ENCODE data around the gene GJC2.
"Not testable (repeated sequence)": the region's sequence is repeated elsewhere in the genome, so short reads cannot be mapped to it uniquely, and the experiment has no call there.

GJC2 gene

DNA sequence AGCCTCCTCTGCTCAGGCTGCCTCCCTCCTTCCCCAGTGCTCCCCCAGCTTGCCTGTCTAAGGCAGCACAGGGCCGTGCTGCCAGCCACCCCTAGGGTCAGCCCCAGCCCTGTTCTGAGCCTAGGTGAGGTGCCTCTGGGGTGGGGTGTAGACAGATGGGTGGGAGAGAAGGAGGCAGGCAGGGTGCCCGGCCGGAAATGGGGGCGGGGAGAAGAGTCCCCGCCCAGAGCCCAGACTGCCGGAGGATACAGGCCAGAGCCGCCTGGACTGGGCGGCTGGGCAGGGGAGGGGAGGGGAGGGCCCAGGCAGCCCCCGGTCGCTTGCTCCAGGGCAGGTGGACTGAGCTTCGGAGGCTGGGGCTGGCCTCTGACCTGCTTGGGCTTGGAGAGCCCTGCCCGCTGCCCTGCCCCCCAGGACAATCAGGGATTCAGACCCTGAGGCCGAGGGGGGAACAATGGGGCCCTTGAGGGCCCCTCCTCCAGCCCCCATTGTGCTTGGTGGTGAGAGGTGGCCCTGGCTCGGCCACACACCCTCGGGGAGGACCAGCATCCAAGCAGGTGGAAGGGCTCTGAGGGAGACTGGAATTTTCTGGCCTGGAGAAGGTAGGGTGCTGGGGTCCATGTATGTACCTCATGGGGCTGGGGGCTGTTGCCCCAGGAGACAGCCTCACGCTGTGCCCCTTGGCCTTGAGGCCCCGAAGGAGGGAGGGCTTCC lies at the start of gene GJC2:
Gene GJC2 (plus strand): TSS at position 525 of the 714 bp plus-strand sequence. CDS start 7,829 bp downstream, outside the sequence.
- no peak for DNase-seq

DNA sequence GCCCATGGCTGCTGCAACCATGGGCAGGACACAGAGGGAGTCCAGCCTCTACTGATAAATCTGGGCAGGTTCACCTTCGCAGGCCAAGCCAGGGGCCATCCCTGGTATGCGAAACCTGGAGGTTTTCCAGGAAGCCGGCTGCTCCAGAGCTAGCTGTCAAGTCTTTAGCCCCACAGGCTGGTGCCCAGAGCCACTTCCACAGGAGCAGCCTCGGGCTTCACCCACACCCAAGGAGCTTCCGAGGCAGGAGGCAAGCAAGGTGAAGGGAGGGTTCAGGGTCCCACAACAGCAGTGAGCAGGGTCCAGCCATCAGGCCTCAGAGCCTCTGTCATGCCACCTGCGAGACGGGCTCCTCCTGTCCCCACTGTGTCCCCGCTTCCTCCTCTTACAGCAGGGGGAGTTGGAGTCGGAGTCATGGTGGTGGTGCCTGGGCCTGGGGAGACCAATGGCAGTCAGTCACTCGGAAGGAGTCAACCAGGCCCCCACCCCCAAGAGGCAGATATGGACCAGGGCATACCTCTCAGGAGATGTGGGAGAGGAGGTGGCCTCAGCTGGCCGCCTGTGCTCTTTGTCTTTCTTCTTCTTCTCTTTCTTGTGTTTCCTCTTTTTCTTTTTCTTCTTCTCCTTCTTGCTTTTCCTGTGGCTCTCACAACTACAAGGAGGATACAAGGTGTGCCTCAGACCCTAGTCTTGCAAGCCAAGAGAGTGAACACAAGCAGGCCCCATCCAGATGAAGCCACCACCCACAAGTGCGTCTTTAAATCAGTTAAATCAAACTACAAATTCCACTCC lies 48.7 kb upstream of the GJC2 start:
- DNase-seq, result no peak

DNA sequence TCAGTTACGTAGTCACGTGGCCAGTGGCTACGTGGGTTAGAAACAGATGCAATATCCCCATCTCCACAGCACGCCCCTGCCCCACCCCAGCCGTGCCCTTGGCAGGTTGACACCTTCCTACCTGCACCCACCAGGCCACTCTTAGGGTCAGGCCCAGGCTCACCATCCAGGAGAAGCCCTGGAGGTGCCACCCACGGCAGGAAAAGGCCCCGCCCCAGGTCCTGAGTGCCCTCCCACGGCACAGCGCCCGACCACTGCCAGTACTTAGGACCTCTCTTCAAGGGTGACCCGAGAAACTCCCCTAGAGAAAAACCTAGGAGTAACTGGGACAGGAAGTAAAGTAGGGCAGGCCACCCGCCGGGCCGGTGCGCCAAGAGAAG lies 48.1 kb upstream of the GJC2 start:
- DNase-seq, result no peak

DNA sequence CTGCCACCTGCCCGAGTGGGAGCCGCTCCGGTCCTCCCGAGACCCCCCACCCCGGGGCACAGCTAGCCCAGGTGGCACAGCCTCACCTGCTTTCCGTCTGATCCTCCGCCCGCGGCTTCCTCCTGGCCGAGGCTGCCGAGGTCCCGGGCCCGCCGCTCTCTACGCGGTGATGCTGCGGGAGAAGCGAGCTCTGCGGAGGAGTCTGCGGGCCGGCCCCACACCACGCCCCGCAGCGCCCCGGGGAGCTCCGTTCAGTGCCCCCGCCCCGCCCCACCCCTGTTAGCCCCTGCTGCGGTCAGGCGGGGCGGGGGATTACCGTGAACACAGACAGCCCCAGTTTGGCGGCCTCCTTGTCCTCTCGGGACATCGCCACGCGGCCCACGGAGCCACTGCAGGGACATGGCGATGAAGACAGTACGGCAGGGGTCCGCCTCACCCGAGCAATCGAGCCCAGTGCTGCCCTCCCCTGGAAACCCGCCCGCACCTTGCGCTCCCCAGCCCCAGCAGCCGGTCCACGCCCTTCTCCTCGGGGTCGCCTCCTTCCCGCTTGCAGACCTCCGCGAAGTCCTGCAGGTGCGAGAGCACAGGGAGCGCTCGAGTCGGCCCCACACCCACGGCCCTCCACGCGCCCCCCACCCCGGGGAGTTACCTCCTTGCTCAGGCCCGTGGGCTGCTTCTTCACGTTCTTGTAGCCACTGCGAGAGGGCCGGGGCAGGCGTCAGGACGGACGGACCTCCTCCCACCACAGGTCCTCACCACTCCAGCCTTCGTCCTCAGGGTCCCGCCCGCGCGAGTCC lies 47.5 kb upstream of the GJC2 start:
- DNase-seq, result peak; percentile 68

DNA sequence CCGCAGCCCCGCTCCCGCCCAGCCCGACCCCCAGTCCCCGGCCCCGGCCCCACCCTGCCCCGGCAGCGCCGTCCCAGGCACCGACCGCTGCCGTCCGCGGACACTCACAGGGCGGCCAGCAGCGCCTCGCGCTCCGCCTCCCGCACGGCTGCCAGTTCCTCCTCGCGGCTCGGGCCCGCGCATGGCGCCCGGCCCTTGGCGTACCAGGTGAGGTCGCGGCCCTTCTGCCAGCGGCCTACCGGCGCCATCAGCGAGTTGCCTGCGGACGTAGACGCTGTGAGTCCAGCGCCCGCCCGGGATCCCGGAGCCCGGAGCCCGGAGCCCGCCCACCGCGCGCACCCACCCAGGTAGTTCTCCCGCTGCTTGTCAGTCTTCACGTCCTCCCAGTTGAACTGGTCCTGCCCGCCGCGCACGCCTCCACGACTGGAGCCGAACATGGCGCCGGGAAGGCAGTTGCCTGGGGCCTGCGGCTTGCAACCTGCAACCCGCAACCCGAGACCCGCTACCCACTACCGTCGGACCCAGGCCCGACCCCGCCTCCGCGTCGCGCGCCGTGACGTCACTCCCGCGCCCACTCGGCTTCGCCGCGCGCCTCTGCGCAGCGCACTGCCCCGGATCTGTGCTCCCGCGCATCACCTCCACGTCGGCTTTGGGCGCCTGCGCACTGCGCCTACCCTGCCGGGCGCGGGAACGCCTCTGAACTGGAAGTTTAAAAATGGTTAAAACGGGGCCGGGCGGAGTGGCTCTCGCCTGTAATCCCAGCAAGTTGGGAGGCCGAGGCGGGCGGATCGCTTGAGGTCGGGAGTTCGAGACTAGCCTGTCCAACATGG lies 46.7 kb upstream of the GJC2 start, which contains the start of gene C1orf35:
Gene C1orf35 (minus strand): TSS at position 535 of the 830 bp plus-strand sequence. CDS start 98 bp downstream, at position 437.
- DNase-seq, result peak; percentile 96

DNA sequence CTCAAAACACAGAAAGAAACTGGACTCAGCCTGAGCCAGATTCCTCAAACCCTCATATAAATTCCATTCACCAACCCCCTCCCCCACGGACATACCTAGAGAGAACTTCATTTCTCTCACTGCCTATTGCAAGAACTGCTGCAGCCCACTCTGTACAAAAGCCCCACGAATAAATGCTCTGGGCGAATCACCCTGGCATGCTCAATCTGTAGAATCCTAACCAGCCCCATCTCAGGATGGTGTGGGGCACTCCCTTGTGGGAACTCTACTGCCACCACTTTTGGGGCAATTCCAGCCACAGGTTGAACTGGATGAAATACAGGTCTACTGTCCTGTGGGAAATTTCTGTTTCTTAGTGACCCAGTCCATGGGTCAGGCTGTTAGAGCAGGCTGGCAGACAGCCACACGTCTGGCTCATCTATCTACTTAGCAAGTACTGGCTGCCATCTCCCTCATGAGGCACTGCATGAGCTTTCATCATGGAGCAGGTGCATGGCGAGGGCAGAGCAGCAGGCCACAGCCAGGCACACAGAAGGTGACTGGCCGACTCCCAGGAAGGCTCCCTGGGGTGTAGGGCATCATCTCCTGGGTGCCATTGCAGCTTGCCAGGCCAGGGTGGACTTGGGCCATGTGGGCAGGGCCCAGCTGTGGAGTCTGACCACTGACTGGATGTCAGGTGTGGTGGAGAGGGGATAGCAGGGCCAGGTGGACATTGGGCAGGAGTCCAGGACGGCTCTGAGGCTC lies 45.0 kb upstream of the GJC2 start:
- DNase-seq, result no peak

DNA sequence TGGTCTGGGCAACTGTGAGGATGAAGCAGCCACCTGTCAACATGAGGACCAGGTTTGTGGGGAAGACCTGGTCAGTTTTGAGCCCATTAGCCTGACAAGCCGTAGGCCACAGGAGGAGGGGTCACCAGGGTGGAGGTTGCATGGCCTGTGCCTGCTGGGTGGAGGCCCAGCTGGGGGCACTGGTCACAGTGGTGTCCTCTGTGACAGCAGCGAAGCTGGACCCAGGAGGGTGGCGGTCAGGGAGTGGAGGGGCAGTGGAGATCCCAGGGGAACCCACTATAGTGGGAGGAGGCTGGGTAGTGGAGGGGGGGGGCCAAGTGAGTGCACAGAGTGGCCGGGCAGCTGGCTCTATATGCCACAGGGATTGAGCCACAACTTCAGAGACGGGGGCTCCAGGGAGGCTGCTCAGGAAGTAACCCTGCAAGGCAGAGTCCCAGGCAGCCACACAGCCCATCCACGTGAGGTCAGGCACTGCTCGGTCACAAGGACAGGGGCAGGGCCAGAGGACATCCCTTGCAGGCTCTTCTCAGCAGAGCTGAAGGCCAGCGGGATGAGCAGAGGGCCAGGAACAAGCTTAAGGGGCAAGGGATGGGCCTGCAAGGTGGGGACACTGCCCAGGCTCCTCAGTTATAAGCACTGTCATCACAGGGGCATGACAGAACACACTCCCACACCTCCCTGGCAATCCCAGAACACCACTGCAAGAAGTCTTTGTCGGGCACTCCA lies 44.3 kb upstream of the GJC2 start:
- no peak for DNase-seq

DNA sequence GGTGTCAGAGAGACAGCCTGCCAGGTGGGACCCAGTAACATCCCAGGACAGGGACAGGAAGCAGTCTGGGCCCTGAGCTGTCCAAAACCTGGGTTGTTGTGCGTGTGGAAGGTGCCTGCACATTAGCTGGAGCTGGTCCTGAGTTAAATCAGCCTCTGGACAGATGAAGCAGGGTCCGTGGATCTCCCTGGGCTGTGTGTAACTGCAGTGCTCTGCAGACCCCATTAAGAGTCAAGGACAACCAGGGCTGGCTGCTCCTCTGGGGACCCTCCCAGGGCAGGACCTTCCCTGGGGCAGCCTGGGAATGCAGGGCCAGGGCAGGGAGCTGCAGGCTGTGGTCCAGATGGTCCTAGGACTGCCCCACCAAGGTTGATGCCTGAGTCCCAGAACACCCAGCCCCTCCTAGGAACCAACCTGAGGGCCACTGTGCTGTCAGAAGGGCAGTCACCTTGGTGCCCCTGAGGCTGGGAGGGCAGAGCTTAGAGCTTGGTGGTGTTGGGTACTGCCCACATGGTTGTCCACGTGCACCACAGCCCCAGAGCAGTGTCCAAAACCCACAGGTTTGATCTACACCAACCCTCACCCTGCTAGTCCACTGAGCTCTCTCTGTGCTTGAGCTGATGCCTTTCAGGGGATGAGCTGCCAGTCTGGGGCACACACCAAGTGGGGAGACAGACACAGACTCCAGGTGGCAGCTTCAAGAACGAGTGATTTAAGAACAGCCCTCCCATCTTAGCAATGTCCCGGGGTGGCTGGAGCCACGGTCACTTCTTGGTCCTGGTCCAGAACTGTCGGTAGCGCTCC lies 43.5 kb upstream of the GJC2 start:
- no peak for DNase-seq

DNA sequence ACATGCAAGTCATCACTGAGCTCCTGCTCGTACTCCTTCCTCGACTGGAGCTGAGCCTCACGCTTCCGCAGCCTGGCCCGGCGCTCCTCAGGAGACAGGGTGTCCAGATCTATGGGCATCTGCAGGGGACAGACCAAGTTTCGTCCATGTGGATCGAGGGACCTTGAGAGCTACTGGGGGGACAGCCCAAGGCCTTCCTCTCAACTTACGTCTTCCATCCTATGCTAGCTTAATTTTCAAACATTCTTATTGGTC lies 43.0 kb upstream of the GJC2 start:
- no peak for DNase-seq

DNA sequence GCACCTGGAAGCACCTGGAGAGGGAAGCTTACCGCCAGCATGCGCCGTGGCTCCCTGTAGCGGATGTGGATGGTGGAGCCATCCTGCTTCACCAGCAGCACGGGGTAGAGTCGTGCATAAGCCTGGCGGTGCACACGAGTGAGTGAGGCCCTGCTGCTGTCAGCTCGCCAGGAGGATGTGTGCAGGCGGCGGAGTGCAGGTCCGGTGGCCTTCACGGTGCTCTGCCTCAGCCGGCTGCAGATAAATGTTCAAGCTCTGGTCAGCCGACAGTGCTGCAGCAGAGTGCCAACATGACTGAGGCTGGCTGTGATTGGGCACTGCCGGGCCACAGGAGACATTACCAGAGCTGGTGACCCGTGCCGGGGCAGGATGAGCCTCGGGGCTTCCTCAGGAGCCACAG lies 42.1 kb upstream of the GJC2 start:
- no peak for DNase-seq

DNA sequence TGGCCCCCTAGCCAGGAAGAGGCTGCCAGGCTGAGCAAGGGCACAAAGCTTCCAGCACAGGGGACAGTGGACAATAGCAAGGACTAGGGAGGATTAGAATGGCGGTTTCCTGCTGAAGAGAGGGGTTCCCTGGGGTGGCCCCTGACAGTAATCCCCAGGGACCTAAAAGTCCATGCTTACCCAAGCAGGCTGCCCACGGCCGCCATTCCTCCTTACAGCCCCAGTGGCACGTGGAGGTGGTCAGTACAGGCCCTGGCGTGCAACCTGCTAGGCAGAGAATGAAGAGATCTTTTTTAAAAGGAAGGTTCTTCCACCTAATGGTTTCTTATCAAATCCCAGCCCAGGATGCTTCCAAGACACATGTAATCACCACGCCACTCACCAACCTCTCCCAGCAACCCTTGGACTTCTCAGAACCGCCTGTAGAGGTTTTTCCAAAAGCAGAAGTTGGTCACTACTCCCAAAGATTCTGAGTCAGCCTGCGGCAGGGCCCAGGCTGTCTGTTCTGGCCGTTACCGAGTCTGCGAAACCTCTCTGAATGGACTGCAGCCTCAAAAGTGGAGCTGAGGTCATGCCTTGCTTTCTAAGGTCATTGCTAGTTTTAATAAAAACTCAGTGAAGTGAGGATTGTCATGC lies 41.6 kb upstream of the GJC2 start:
- DNase-seq, result no peak

DNA sequence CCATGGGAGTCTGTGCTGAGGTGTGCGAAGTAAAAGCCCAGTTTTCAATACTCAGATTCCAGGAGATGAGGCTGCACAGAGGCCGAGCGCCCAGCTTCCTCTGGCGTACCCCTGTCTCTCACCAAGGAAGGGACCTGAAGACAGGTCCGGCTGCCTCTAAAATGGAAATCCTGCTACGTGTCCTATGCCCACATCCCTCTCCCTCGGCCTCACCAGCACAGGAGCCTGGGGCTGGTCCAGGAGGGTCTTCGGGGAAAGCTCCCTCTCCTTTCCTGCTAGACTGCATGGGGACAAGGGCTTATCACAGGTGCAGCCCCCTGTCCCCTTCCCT lies 41.0 kb upstream of the GJC2 start:
- no peak for DNase-seq

DNA sequence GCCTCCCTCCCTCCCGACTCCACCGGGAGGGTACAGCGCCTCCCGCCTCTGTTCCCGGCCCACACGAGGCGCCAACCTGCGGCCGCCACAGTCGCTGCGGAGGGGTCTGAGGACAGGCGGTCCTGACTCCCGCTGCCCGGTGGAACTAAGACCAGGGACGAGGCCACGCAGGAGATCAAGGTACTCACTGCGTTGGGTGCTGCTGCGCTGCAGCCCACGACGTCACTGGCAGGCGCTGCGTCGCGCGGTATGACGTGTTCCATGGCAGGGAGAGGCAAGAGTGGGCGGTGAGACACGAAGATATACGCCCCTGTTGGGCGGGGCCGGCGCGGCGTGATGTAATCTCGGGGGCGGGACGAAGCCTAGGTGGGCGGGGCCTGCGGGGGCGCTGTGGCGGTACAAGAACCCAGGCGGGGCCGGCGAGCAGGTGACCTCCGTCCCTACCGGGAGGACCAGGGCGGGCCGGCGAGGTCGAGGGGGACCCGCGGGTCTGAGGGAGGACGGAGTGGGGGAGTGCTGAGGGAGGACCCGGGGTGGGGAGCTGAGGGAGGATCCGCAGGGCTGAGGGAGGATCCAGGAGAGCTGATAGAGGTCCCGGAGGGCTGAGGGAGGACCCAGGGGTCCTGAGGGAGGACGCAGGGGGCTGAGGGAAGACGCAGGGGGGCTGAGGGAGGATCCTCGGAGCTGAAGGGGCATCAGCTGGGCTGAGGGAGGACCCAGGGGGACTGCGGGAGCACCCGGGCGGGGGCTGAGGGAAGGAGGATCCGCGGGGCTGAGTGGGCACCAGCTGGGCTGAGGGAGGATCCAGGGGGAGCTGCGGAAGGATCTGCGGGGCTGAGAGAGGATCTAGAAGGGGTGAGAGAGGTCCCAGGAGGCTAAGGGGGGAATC lies 40.4 kb upstream of the GJC2 start, which contains the start of gene MRPL55:
Gene MRPL55 (minus strand): TSS at position 227 of the 889 bp plus-strand sequence. CDS start 1,039 bp downstream, outside the sequence.
- DNase-seq, result peak; percentile 98

DNA sequence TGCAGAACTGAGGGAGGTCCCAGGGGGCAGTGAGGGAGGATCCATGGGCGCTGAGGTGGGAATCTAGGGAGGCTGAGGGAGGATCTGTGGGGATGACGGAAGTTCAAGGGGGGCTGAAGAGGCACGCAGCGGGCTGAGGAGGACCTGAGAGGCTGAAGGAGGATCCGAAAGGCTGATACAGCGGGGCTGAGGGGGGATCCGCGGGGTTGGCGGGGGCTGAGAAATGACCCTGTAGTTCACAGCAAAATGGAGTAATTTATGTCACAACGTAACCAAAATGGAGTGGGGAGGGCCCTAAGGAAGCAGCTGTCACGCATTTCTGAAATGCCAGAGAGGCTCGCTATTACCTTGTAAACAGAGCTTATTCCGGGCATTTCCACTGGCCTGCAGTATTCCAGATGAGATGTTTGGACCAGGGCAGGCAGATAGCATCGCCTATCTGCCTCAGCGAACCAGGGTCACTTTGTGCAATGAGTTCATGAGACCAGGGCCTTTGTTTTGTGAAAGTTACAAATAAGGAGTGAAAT lies 39.7 kb upstream of the GJC2 start:
- DNase-seq, result no peak

DNA sequence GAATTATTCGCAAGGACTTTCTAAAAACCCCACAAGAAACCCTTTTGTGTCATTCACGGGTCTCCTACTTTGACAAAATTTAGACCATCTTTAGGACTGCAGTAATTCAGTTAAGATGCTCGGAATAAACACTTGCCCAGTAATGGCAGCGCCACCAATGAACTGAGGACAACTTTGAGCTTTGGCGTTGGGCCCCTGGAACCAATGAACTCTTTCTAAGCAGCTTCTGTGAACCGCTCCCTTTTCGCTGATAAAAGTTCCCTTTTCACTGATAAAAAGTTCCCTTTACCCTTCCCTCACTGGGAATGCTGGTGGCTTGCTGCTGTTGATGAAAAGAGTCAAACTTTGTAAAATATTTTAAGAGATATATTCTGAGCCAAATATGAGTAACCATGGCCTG lies 39.2 kb upstream of the GJC2 start:
- no peak for DNase-seq

DNA sequence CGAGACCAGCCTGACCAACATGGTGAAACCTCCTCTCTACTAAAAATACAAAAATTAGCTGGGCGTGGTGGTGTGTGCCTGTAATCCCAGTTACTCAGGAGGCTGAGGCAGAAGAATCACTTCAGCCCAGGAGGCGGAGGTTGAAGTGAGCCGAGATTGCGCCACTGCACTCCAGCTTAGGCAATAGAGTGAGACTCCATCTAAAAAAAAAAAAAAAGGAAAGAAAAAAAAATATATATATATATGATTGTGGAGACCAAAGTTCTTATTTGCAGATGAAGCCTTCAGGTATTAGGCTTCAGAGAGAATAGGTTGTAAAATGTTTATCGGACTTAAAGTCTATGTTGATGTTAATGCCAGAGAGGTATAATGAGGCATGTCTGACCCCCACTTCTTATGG lies 38.4 kb upstream of the GJC2 start:
- not testable (repeated sequence) for DNase-seq

DNA sequence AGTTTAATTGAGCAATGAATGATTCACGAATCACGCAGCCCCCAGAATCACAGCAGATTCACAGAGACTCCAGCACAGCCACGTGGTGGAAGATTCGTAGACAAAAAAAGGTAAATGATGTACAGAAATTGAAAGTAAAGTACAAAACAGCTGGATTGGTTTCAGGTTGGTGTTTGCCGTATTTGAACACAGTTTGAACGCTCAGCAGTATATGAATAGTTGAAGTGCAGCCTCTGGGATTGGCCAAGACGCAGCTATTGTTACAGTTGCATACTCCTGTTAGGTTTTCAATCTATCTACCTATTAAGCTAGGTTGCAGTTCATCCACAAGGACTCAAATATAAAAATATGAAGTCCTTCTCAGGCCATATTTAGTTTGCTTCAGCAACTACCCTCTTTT lies 37.6 kb upstream of the GJC2 start:
- DNase-seq, result no peak

DNA sequence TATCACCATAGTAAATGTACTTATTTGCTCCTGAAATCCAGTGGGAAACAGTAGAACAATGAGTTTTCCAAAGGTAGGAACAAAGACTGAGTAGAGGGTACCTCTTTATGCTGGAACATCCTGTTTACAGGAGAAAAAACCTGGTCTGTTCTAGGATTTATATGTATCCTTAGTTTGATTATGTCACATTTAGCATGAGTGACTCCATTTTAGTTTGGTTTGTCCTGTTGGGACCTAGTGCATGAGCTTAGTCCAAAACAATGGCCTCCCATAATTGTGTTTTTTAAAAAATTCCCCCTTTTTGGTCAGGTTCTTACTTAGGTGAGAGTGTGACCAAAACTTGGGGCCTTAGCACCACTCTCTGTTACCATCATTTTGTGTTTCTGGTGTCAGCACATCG lies 37.1 kb upstream of the GJC2 start:
- DNase-seq, result no peak

DNA sequence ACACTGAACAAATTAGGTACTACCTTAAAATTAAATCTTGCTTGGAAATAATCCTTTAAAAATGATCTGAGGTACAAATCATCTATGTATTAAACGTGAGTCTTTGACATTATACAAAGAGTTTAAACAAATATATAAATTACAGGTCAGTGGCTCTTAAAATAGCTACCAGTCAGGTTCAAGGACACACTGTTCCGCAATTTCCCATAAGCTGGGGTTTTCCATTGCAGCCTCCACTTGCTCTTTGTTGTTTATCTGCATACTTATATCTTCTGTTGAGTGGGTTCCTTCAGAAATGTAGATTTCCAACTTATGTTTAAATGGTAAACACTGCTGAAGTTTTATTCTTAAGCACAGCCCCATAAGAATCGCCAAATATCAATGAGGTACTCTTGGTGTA lies 34.9 kb upstream of the GJC2 start:
- DNase-seq, result no peak
